Activated B cell treated with CpG ODN at 0.5 μM for 24 hours (primary cell): ENCODE data around the gene FSD1L. TPM values are rescaled to one million over a fixed set of nuclear protein-coding genes. Genes with fewer than 3 reads are reported as not detected.

Experiments used
- ATAC-seq: fragments of 200-7000 bp; cut with Tn5 transposase; one replicate; pipeline ENCODE4 v1.10.0; 2021; ENCODE audit warnings: low read depth, mild to moderate bottlenecking, moderate library complexity
- CTCF ChIA-PET: fragments of 350-600 bp; sonication (Branson Sonifier 250); formaldehyde crosslinking; loops from one replicate; lab custom pipeline; 2021; ENCODE audit warnings: antibody characterized with exemption; lab: Charles Lee
- POLR2A ChIA-PET: fragments of 350-600 bp; sonication (Branson Sonifier 250); formaldehyde crosslinking; loops from one replicate; lab custom pipeline; 2021; ENCODE audit warnings: antibody characterized with exemption; lab: Charles Lee
- DNase-seq: peaks from one replicate; pipeline ENCODE4 v3.0.0; 2022
- H3K27ac Mint-ChIP-seq: one replicate; pipeline ENCODE4 v1.8.0; 2020; ENCODE audit warnings: mixed read lengths
- H3K27me3 Mint-ChIP-seq: one replicate; pipeline ENCODE4 v1.8.0; 2021; ENCODE audit warnings: mixed read lengths
- H3K36me3 Mint-ChIP-seq: one replicate; pipeline ENCODE4 v1.8.0; 2021; ENCODE audit warnings: low read depth, mixed read lengths
- H3K4me1 Mint-ChIP-seq: one replicate; pipeline ENCODE4 v1.8.0; 2021; ENCODE audit warnings: mixed read lengths
- H3K4me3 Mint-ChIP-seq: one replicate; pipeline ENCODE4 v1.8.0; 2020; ENCODE audit warnings: mild to moderate bottlenecking, mixed read lengths
- H3K9me3 Mint-ChIP-seq: one replicate; pipeline ENCODE4 v1.8.0; 2020; ENCODE audit warnings: mixed read lengths
- CTCF ChIP-seq: fragments of 200-600 bp; IDR thresholded peaks from one replicate; pipeline ENCODE4 v1.8.0; 2022; ENCODE audit warnings: antibody characterized with exemption, mild to moderate bottlenecking
- intact Hi-C: fragments of 100-400 bp; cut with micrococcal nuclease; formaldehyde crosslinking; loops from one replicate; pipeline ENCODE4 v1.15.1; 2024
- total RNA-seq: library from RNA; stranded (reverse); gene quantifications from 2 replicates; pipeline ENCODE4 v1.2.3, GENCODE V29; 2022

FSD1L gene
- total RNA-seq, 1 donor from 2014 or later = 12.4 TPM

GRCh38 chr9:105405514-105406131 lies 42.2 kb upstream of the FSD1L start:
- H3K9me3 Mint-ChIP-seq = peaks cover 11% of the 10 kb centered on the region
- POLR2A ChIA-PET = interaction anchor here (0.7 kb wide), 1 partner anchor 20 kb away, joined by 4 read pairs; no protein-coding TSS in a partner anchor

GRCh38 chr9:105406369-105406768 lies 41.5 kb upstream of the FSD1L start:
- Mint-ChIP-seq H3K36me3 (no peaks in the 10 kb centered on the region), H3K27me3 (peaks cover 4% of the 10 kb centered on the region), H3K9me3 (peaks cover 14% of the 10 kb centered on the region), H3K4me3 (no peak overlapping the region), H3K27ac (no peak overlapping the region), H3K4me1 (peaks cover 18% of the 10 kb centered on the region)
- no peak for TF ChIP-seq CTCF
- ChIA-PET POLR2A (no interaction called here), CTCF (no interaction called here)
- DNase-seq = no peak
- ATAC-seq = no peak
- intact Hi-C loops = no loop called here

More at GRCh38 chr9:105405514-105406131, 42.2 kb upstream of the FSD1L start:
- ATAC-seq = peak; percentile 34
- Mint-ChIP-seq H3K27me3 (peaks cover 4% of the 10 kb centered on the region), H3K27ac (no peak overlapping the region), H3K4me3 (no peak overlapping the region), H3K4me1 (peaks cover 18% of the 10 kb centered on the region), H3K36me3 (no peaks in the 10 kb centered on the region)
- TF ChIP-seq CTCF = no peak
- CTCF ChIA-PET = interaction anchor here (0.6 to 1.0 kb wide), 2 partner anchors 9 to 542 kb away, joined by 3 to 4 read pairs; no protein-coding TSS in a partner anchor
- intact Hi-C loops = no loop called here
- no peak for DNase-seq

- Mint-ChIP-seq H3K27me3 (no peaks in the 10 kb centered on the region), H3K4me3 (no peak overlapping the region), H3K27ac (no peak overlapping the region), H3K9me3 (peaks cover 12% of the 10 kb centered on the region), H3K4me1 (peaks cover 4% of the 10 kb centered on the region), H3K36me3 (no peaks in the 10 kb centered on the region)
- ChIA-PET POLR2A (no interaction called here), CTCF (interaction anchor here (5.7 kb wide), 1 partner anchor 551 kb away, joined by 63 read pairs; no protein-coding TSS in a partner anchor)
- no peak for DNase-seq
- intact Hi-C loops = loop anchor here (10.0 kb wide), 2 partner anchors 169 to 449 kb away; partner anchors contain the start of gene SLC44A1
- ATAC-seq = no peak
- TF ChIP-seq CTCF = no peak
Measured at GRCh38 chr9:105413525-105413924, 34.3 kb upstream of the FSD1L start.

- Mint-ChIP-seq H3K27me3 (no peaks in the 10 kb centered on the region), H3K36me3 (no peaks in the 10 kb centered on the region), H3K9me3 (peaks cover 8% of the 10 kb centered on the region), H3K27ac (no peak overlapping the region), H3K4me1 (peaks cover 4% of the 10 kb centered on the region), H3K4me3 (no peak overlapping the region)
- POLR2A ChIA-PET = no interaction called here
- intact Hi-C loops = loop anchor here (1.0 to 10.0 kb wide), 7 partner anchors 170 to 667 kb away; partner anchors contain the start of gene SLC44A1
- no peak for TF ChIP-seq CTCF
- CTCF ChIA-PET = interaction anchor here (0.7 to 5.7 kb wide), 13 partner anchors 10 to 667 kb away, joined by 3 to 63 read pairs (median 4); partner anchors contain the start of genes NIPSNAP3A and SLC44A1
- ATAC-seq = peak; percentile 85
- peak; percentile 18 for DNase-seq
Measured at GRCh38 chr9:105414947-105415661, 32.7 kb upstream of the FSD1L start.

- peaks cover 4% of the 10 kb centered on the region for H3K4me1 Mint-ChIP-seq
- intact Hi-C loops = loop anchor here (1.0 to 10.0 kb wide), 7 partner anchors 171 to 667 kb away; partner anchors contain the start of gene SLC44A1
- H3K9me3 Mint-ChIP-seq = peaks cover 5% of the 10 kb centered on the region
- no peaks in the 10 kb centered on the region for H3K27me3 Mint-ChIP-seq
- no peak for ATAC-seq
- H3K36me3 Mint-ChIP-seq = no peaks in the 10 kb centered on the region
- ChIA-PET CTCF (interaction anchor here (0.6 to 5.7 kb wide), 10 partner anchors 13 to 667 kb away, joined by 3 to 63 read pairs (median 4); partner anchors contain the start of gene NIPSNAP3A), POLR2A (interaction anchor here (0.7 kb wide), 1 partner anchor 552 kb away, joined by 4 read pairs; no protein-coding TSS in a partner anchor)
- no peak overlapping the region for H3K4me3 Mint-ChIP-seq
- no peak for TF ChIP-seq CTCF
- H3K27ac Mint-ChIP-seq = no peak overlapping the region
- DNase-seq = no peak
Measured at GRCh38 chr9:105415662-105415980, 32.2 kb upstream of the FSD1L start.
